HepG2 (cell line): ENCODE measurements around the gene LIME1. TPM values are rescaled to one million over a fixed set of nuclear protein-coding genes. Genes with fewer than 3 reads are reported as not detected.

Experiments used
- CHD2 ChIP-seq: IDR thresholded peaks from 2 replicates; pipeline ENCODE4 v1.6.1; 2011; ENCODE audit warnings: low read depth, low read length, improper control_type of control experiment
- FOXO1 ChIP-seq: sonication (generic); formaldehyde crosslinking; IDR thresholded peaks from 2 replicates; pipeline ENCODE4 v1.4.0; 2020; ENCODE audit warnings: missing genetic modification reagents
- FOXP1 ChIP-seq, 2 experiments: fragments of 450-650 bp in 1 of 2; IDR thresholded peaks; 2 replicates each; pipeline ENCODE4 v1.6.1; 2017 to 2018; ENCODE audit warnings: antibody characterized with exemption in 1 of 2
- HES4 ChIP-seq: sonication (generic); formaldehyde crosslinking; IDR thresholded peaks from 2 replicates; pipeline ENCODE4 v1.9.0; 2021; ENCODE audit warnings: mild to moderate bottlenecking, missing genetic modification reagents, borderline replicate concordance
- JUNB ChIP-seq: sonication (generic); formaldehyde crosslinking; IDR thresholded peaks from 2 replicates; pipeline ENCODE4 v1.8.0; 2022; ENCODE audit warnings: missing genetic modification reagents, mild to moderate bottlenecking, borderline replicate concordance
- NCOR1 ChIP-seq: fragments of 200-600 bp; sonication (generic); IDR thresholded peaks from 2 replicates; pipeline ENCODE4 v1.7.0; 2017; ENCODE audit warnings: antibody characterized with exemption, low read length, borderline replicate concordance
- POGZ ChIP-seq: sonication (generic); formaldehyde crosslinking; IDR thresholded peaks from 2 replicates; pipeline ENCODE4 v1.4.0; 2020; ENCODE audit warnings: mild to moderate bottlenecking, missing genetic modification reagents
- POLR2G ChIP-seq: fragments of 200-400 bp; formaldehyde crosslinking; IDR thresholded peaks from 2 replicates; pipeline ENCODE4 v1.6.1; 2018; ENCODE audit warnings: mild to moderate bottlenecking, low read depth, low read length, moderate library complexity
- SOX5 ChIP-seq: IDR thresholded peaks from 2 replicates; pipeline ENCODE4 v1.6.1; 2016; ENCODE audit warnings: borderline replicate concordance
- TAF15 ChIP-seq: fragments of 200-400 bp; formaldehyde crosslinking; IDR thresholded peaks from one replicate; pipeline ENCODE4 v1.6.1; 2018; ENCODE audit warnings: mild to moderate bottlenecking, low read depth, low read length; ENCODE audit not compliant: poor library complexity, severe bottlenecking
- TMF1 ChIP-seq: sonication (generic); formaldehyde crosslinking; IDR thresholded peaks from 2 replicates; pipeline ENCODE4 v1.8.1; 2022; ENCODE audit warnings: low read depth, missing genetic modification reagents
- XRCC5 ChIP-seq: fragments of 200-400 bp; formaldehyde crosslinking; optimal IDR thresholded peaks from 2 replicates; pipeline ENCODE3; 2017; ENCODE audit warnings: mild to moderate bottlenecking, low read length
- ZBTB33 ChIP-seq: sonication (generic); formaldehyde crosslinking; IDR thresholded peaks from 2 replicates; pipeline ENCODE4 v1.4.0; 2020; ENCODE audit warnings: missing genetic modification reagents
- ZMYM2 ChIP-seq: sonication (generic); formaldehyde crosslinking; IDR thresholded peaks from 2 replicates; pipeline ENCODE4 v1.8.0; 2022; ENCODE audit warnings: mild to moderate bottlenecking, missing genetic modification reagents
- ZNF101 ChIP-seq: sonication (generic); formaldehyde crosslinking; IDR thresholded peaks from 2 replicates; pipeline ENCODE4 v1.4.0; 2020; ENCODE audit warnings: mild to moderate bottlenecking, low read depth, missing genetic modification reagents, borderline replicate concordance
- ZNF224 ChIP-seq: sonication (generic); formaldehyde crosslinking; IDR thresholded peaks from 2 replicates; pipeline ENCODE4 v1.5.0; 2020; ENCODE audit warnings: mild to moderate bottlenecking, missing genetic modification reagents
- ZNF292 ChIP-seq: sonication (generic); formaldehyde crosslinking; IDR thresholded peaks from 2 replicates; pipeline ENCODE4 v1.8.1; 2022; ENCODE audit warnings: mild to moderate bottlenecking, low read depth, missing genetic modification reagents, borderline replicate concordance
- ZNF34 ChIP-seq: sonication (generic); formaldehyde crosslinking; IDR thresholded peaks from 2 replicates; pipeline ENCODE4 v1.4.0; 2020; ENCODE audit warnings: mild to moderate bottlenecking, missing genetic modification reagents, borderline replicate concordance
- ZNF562 ChIP-seq: sonication (generic); formaldehyde crosslinking; IDR thresholded peaks from 2 replicates; pipeline ENCODE4 v1.8.0; 2022; ENCODE audit warnings: missing genetic modification reagents, borderline replicate concordance
- ZNF619 ChIP-seq: sonication (generic); formaldehyde crosslinking; IDR thresholded peaks from 2 replicates; pipeline ENCODE4 v1.4.0; 2020; ENCODE audit warnings: mild to moderate bottlenecking, missing genetic modification reagents
- ZNF784 ChIP-seq: sonication (generic); formaldehyde crosslinking; IDR thresholded peaks from 2 replicates; pipeline ENCODE4 v1.5.1; 2020; ENCODE audit warnings: missing genetic modification reagents, mild to moderate bottlenecking, borderline replicate concordance
- ZSCAN5A ChIP-seq: sonication (generic); formaldehyde crosslinking; IDR thresholded peaks from 2 replicates; pipeline ENCODE4 v1.8.0; 2022; ENCODE audit warnings: mild to moderate bottlenecking, missing genetic modification reagents, borderline replicate concordance
- polyA plus RNA-seq, 8 experiments: library from polyadenylated mRNA; depleted of rRNA in 3 of 8; stranded (reverse) in 7 of 8; unstranded in 1 of 8; fragments of >200 nt; fragmentation: Illumina TruSeq in 4 of 8; extraction: Trizol in 4 of 8; gene quantifications; 2 replicates each; pipeline versions ENCODE4 v1.2.1 to v1.2.3, GENCODE V29; 2011 to 2016; ENCODE audit warnings: low read depth in 4 of 8, missing spikeins in 1 of 8, mixed read lengths in 1 of 8; ENCODE audit not compliant: insufficient read depth in 1 of 8
- total RNA-seq, 5 experiments: library from RNA; depleted of rRNA; stranded (reverse); fragments of >200 nt; fragmentation: Illumina TruSeq; extraction: Trizol; gene quantifications; 2 replicates each; pipeline ENCODE4 v1.2.3, GENCODE V29; 2016; ENCODE audit warnings: low read depth in 1 of 5
- TF ChIP-seq, protein P1 (sequence below): sonication (generic); formaldehyde crosslinking; IDR thresholded peaks from 2 replicates; pipeline ENCODE4 v1.4.0; 2020; ENCODE audit warnings: missing genetic modification reagents; ENCODE audit errors: not compliant biosample characterization
- TF ChIP-seq, protein P2 (sequence below): sonication (generic); formaldehyde crosslinking; IDR thresholded peaks from 2 replicates; pipeline ENCODE4 v1.8.1; 2023; ENCODE audit warnings: mild to moderate bottlenecking, moderate library complexity, missing genetic modification reagents

The LIME1 gene
- total and polyA plus RNA-seq, 2 of the 13 experiments (the other 11 are each of a cell fraction or from before 2014, with no cell fraction given) = 13.0 to 61.5 TPM

DNA sequence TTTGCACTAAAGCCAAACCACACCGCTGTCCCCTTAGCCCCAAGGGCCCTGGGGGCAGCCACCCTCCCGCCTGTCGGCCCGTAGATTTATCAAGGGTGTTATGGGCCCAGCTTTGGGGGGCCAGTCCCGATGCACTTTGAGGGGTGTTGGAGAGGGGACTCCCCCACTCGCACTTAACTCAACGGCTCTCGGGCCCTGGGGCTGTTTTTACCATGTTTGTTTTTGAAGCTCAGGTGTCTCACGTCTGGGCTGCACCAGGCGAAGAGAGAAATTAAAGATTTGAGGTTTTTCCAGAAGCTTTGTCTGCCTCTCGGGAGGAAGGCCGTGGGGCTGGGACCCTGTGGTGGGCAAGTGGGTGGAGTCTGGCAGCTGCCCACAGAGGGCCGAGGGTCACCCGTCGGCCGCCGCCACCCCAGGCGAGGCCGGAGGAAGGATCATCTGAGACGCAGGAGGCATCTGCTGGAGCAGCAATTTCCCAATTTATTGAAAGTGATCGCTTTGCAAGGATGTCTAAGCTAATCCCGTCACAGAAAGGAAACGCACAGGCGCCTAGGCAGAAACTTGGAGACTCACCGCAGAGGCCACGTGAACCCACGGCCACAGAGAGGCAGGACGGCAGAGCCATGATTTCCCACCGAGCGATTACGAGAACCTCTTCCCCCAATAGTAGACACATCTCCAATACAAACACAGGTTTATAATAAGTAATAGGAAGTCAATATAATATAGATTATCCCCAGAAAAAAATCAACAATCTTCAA lies 6.9 kb downstream of the LIME1 start (continued):
- TF ChIP-seq, protein P1, sequence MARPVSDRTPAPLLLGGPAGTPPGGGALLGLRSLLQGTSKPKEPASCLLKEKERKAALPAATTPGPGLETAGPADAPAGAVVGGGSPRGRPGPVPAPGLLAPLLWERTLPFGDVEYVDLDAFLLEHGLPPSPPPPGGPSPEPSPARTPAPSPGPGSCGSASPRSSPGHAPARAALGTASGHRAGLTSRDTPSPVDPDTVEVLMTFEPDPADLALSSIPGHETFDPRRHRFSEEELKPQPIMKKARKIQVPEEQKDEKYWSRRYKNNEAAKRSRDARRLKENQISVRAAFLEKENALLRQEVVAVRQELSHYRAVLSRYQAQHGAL (CRISPR knock-in tag) = no peak
- peak; percentile 72 for TF ChIP-seq TAF15
- no peak for TF ChIP-seq JUNB (CRISPR knock-in tag)
- no peak for TF ChIP-seq ZNF784 (CRISPR knock-in tag)
- TF ChIP-seq ZNF101 (CRISPR knock-in tag) = no peak
- TF ChIP-seq CHD2 = no peak
- TF ChIP-seq NCOR1 = no peak
- no peak for TF ChIP-seq POGZ (CRISPR knock-in tag)
- peak; percentile 38; the same call in 1 of the 2 replicates for TF ChIP-seq POLR2G
- no peak for TF ChIP-seq TMF1
- TF ChIP-seq ZNF34 = no peak
- 0 out of 2 replicates have a peak, but pooled peaks have one; percentile 34 for TF ChIP-seq ZNF619 (CRISPR knock-in tag)
- peak; percentile 54; the same call in 1 of the 2 replicates for TF ChIP-seq ZBTB33 (CRISPR knock-in tag)
- TF ChIP-seq ZNF224 (CRISPR knock-in tag) = no peak
- TF ChIP-seq SOX5 (CRISPR knock-in tag) = no peak
- TF ChIP-seq ZNF292 (CRISPR knock-in tag) = no peak
- no peak for TF ChIP-seq FOXP1 (IDR thresholded peaks at IDR 0.05)
- TF ChIP-seq FOXP1 (CRISPR knock-in tag; IDR thresholded peaks at IDR 0.05) = no peak
- no peak for TF ChIP-seq ZMYM2
- TF ChIP-seq XRCC5 = no peak
- TF ChIP-seq FOXO1 (CRISPR knock-in tag) = no peak
- TF ChIP-seq HES4 (CRISPR knock-in tag) = no peak
- TF ChIP-seq, protein P2, sequence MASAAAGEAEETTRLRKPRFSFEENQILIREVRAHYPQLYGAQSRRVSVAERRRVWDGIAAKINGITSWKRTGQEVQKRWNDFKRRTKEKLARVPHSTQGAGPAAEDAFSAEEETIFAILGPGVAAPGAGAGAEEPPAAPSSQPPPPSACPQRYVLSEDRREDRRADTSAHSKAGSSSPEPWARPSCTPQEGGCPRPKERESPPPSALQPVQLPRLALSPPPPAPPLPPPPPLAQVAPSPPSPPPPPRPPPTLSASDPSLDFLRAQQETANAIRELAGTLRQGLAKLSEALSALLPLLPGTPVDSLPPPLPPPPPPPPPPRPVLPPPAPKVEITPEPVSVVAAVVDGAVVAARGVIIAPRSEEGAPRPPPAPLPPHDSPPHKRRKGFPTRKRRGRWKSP (CRISPR knock-in tag) = no peak
- TF ChIP-seq ZNF562 (CRISPR knock-in tag) = no peak
- no peak for TF ChIP-seq ZSCAN5A (CRISPR knock-in tag)
